ENCODE data around the gene PPP6C.

- TF ChIP-seq CTCF (conservative IDR thresholded peaks at IDR 0.05; ENCODE audit: low read depth, low read length), result no peak
- TF ChIP-seq EZH2 (IDR thresholded peaks at IDR 0.05; ENCODE audit: borderline replicate concordance, low read depth, low read length, poor library complexity, severe bottlenecking), result no peak
These were observed 89.8 kb downstream of the PPP6C start for GRCh38 chr9:125099816-125100215.

Data from A673 (cell line).